GM18520 (cell line): ENCODE data around the gene DCST1.

Experiments used
- ATAC-seq: cut with Tn5 transposase; IDR thresholded peaks from one replicate; pipeline ENCODE4 v1.9.1; 2021; ENCODE audit not compliant: unreplicated experiment

DCST1 gene

GRCh38 chr1:155050560-155051341 is 17.1 kb downstream of the DCST1 start, which contains the start of gene ADAM15:
Gene ADAM15, plus strand, starts transcription at chr1:155051316. Its CDS starts 71 bp downstream, at chr1:155051387.
- no peak for ATAC-seq

GRCh38 chr1:155051342-155051776 is 17.7 kb downstream of the DCST1 start:
- no peak for ATAC-seq

GRCh38 chr1:155051777-155052398 is 18.3 kb downstream of the DCST1 start:
- no peak for ATAC-seq

- ATAC-seq: no peak
Measured at GRCh38 chr1:155052439-155053395, 19.1 kb downstream of the DCST1 start.

- no peak for ATAC-seq
Measured at GRCh38 chr1:155053531-155054105, 20.0 kb downstream of the DCST1 start.

- no peak for ATAC-seq
Measured at GRCh38 chr1:155057104-155057503, 23.5 kb downstream of the DCST1 start.

GRCh38 chr1:155057788-155058211 is 24.2 kb downstream of the DCST1 start:
- no peak for ATAC-seq

GRCh38 chr1:155060736-155061135 is 27.1 kb downstream of the DCST1 start:
- ATAC-seq: no peak

- ATAC-seq: peak; percentile 32
Measured at GRCh38 chr1:155061381-155062150, 27.9 kb downstream of the DCST1 start.

- no peak for ATAC-seq
Measured at GRCh38 chr1:155062151-155062686, 28.6 kb downstream of the DCST1 start.

- no peak for ATAC-seq
Measured at GRCh38 chr1:155062702-155063411, 29.2 kb downstream of the DCST1 start.

- peak; percentile 42 for ATAC-seq
Measured at GRCh38 chr1:155063550-155064110, 30.0 kb downstream of the DCST1 start, which contains the start of gene EFNA4. Gene EFNA4, plus strand, starts transcription at chr1:155063740. Its CDS starts 84 bp downstream, at chr1:155063824.

GRCh38 chr1:155064111-155064831 is 30.6 kb downstream of the DCST1 start:
- ATAC-seq: no peak

- ATAC-seq: no peak
Measured at GRCh38 chr1:155064832-155065429, 31.3 kb downstream of the DCST1 start.

- ATAC-seq: no peak
Measured at GRCh38 chr1:155066777-155067176, 33.2 kb downstream of the DCST1 start.

- ATAC-seq: no peak
Measured at GRCh38 chr1:155068599-155068998, 35.0 kb downstream of the DCST1 start.

GRCh38 chr1:155069551-155070157 is 36.0 kb downstream of the DCST1 start:
- ATAC-seq: no peak
